WTC11 (cell line): Measurements from ENCODE around the gene COPS7A. TPM values are rescaled to one million over a fixed set of nuclear protein-coding genes. Genes with fewer than 3 reads are reported as not detected.

ENCODE experiments used
- CREM ChIP-seq: sonication (generic); formaldehyde crosslinking; IDR thresholded peaks from 2 replicates; pipeline ENCODE4 v1.8.1; 2022; ENCODE audit warnings: mild to moderate bottlenecking, missing genetic modification reagents, moderate library complexity
- ELF4 ChIP-seq: sonication (generic); formaldehyde crosslinking; IDR thresholded peaks from 2 replicates; pipeline ENCODE4 v1.8.1; 2022; ENCODE audit warnings: low read depth, mild to moderate bottlenecking, moderate library complexity, missing genetic modification reagents
- EMX1 ChIP-seq: fragments of 250-450 bp; sonication (Bioruptor Pico); IDR thresholded peaks from 2 replicates; pipeline ENCODE4 v1.8.0; 2021; ENCODE audit warnings: mild to moderate bottlenecking
- FOXK1 ChIP-seq: sonication (generic); formaldehyde crosslinking; IDR thresholded peaks from 2 replicates; pipeline ENCODE4 v1.8.0; 2022; ENCODE audit warnings: mild to moderate bottlenecking, moderate library complexity, missing genetic modification reagents
- GABPB1 ChIP-seq: sonication (generic); formaldehyde crosslinking; IDR thresholded peaks from 2 replicates; pipeline ENCODE4 v1.8.1; 2023; ENCODE audit warnings: mild to moderate bottlenecking, missing genetic modification reagents
- HMGA2 ChIP-seq: fragments of 250-450 bp; sonication (Bioruptor Pico); IDR thresholded peaks from 2 replicates; pipeline ENCODE4 v1.4.0; 2021; ENCODE audit warnings: mild to moderate bottlenecking, moderate library complexity
- JAZF1 ChIP-seq: fragments of 250-450 bp; sonication (Bioruptor Pico); IDR thresholded peaks from 2 replicates; pipeline ENCODE4 v1.9.0; 2021; ENCODE audit warnings: moderate library complexity, mild to moderate bottlenecking, inconsistent platforms
- JUN ChIP-seq: sonication (generic); formaldehyde crosslinking; IDR thresholded peaks from 2 replicates; pipeline ENCODE4 v1.8.0; 2023; ENCODE audit warnings: mild to moderate bottlenecking, missing genetic modification reagents
- NR1H2 ChIP-seq: sonication (generic); formaldehyde crosslinking; IDR thresholded peaks from 2 replicates; pipeline ENCODE4 v1.9.0; 2021; ENCODE audit warnings: mild to moderate bottlenecking, moderate library complexity, missing genetic modification reagents
- OVOL2 ChIP-seq: fragments of 250-450 bp; sonication (Bioruptor Pico); IDR thresholded peaks from 2 replicates; pipeline ENCODE4 v1.9.0; 2021; ENCODE audit warnings: mild to moderate bottlenecking, borderline replicate concordance
- TEAD1 ChIP-seq: sonication (generic); formaldehyde crosslinking; IDR thresholded peaks from 2 replicates; pipeline ENCODE4 v1.8.0; 2022; ENCODE audit warnings: mild to moderate bottlenecking, missing genetic modification reagents
- ZBTB21 ChIP-seq: sonication (generic); formaldehyde crosslinking; IDR thresholded peaks from 2 replicates; pipeline ENCODE4 v1.8.1; 2023; ENCODE audit warnings: mild to moderate bottlenecking, missing genetic modification reagents, borderline replicate concordance
- ZNF121 ChIP-seq: sonication (generic); formaldehyde crosslinking; IDR thresholded peaks from 2 replicates; pipeline ENCODE4 v1.8.0; 2023; ENCODE audit warnings: missing genetic modification reagents
- ZNF671 ChIP-seq: fragments of 250-450 bp; sonication (Bioruptor Pico); IDR thresholded peaks from 2 replicates; pipeline ENCODE4 v1.8.0; 2021; ENCODE audit warnings: mild to moderate bottlenecking
- total RNA-seq: library from RNA; stranded (reverse); gene quantifications from 3 replicates; pipeline ENCODE4 v1.2.3, GENCODE V29; 2021
- TF ChIP-seq, protein P1 (sequence below): fragments of 250-450 bp; sonication (Bioruptor Pico); IDR thresholded peaks from 2 replicates; pipeline ENCODE4 v1.9.0; 2021; ENCODE audit warnings: mild to moderate bottlenecking
- TF ChIP-seq, protein P2 (sequence below): sonication (generic); formaldehyde crosslinking; IDR thresholded peaks from 2 replicates; pipeline ENCODE4 v1.8.0; 2023; ENCODE audit warnings: mild to moderate bottlenecking, missing genetic modification reagents
- TF ChIP-seq, protein P3 (sequence below): sonication (generic); formaldehyde crosslinking; IDR thresholded peaks from 2 replicates; pipeline ENCODE4 v1.8.0; 2022; ENCODE audit warnings: missing genetic modification reagents
- TF ChIP-seq, protein P4 (sequence below): sonication (generic); formaldehyde crosslinking; IDR thresholded peaks from 2 replicates; pipeline ENCODE4 v1.8.1; 2022; ENCODE audit warnings: missing genetic modification reagents, borderline replicate concordance
- TF ChIP-seq, protein P5 (sequence below): fragments of 250-450 bp; sonication (Bioruptor Pico); IDR thresholded peaks from 2 replicates; pipeline ENCODE4 v1.9.0; 2021; ENCODE audit warnings: moderate library complexity, mild to moderate bottlenecking, inconsistent platforms, borderline replicate concordance
- TF ChIP-seq, protein P6 (sequence below): sonication (generic); formaldehyde crosslinking; IDR thresholded peaks from 2 replicates; pipeline ENCODE4 v1.8.1; 2023; ENCODE audit warnings: mild to moderate bottlenecking, missing genetic modification reagents, moderate library complexity
- TF ChIP-seq, protein P7 (sequence below): sonication (generic); formaldehyde crosslinking; conservative IDR thresholded peaks from 2 replicates; pipeline ENCODE4 v1.8.1; 2022; ENCODE audit warnings: mild to moderate bottlenecking, missing genetic modification reagents
- TF ChIP-seq, protein P8 (sequence below): sonication (generic); formaldehyde crosslinking; IDR thresholded peaks from 2 replicates; pipeline ENCODE4 v1.8.1; 2023; ENCODE audit warnings: mild to moderate bottlenecking, moderate library complexity, missing genetic modification reagents

The COPS7A gene
- total RNA-seq, 1 experiment from 2014 or later, result 41.4 TPM

DNA sequence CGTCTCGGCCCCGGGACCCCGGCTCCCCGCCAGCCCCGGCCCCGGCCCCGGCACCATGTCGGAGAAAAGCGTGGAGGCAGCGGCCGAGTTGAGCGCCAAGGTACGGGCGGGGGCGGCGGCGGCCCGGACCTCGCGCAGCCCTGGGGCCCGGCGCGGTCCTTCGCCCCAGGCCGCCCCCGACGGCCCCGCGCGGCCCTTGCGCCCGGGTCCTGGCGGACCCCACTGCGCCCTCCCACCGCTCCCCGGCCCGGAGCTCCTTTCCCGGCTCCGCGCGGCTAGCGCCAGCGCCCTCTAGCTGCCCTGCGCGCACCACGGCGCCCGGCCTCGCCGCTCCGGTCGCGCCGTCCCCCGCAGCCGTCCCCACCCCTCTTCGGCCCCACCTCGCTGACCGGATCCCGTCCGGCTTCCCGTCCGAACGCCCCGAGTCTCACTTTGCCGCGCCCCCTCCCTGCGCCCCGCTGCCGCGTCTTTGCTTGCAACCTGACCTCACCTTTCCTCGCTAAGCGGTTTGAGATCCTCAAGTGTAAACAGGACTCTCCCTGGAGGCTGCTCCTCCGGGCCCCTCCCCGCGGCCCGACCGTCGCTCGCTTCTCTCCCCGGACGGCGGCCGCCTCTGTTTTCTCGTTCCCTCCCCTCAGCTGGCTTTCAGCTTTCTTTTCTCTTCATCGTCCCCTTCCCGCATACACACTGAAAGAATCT lies 43.0 kb downstream of the COPS7A start (continued):
- TF ChIP-seq, protein P1, sequence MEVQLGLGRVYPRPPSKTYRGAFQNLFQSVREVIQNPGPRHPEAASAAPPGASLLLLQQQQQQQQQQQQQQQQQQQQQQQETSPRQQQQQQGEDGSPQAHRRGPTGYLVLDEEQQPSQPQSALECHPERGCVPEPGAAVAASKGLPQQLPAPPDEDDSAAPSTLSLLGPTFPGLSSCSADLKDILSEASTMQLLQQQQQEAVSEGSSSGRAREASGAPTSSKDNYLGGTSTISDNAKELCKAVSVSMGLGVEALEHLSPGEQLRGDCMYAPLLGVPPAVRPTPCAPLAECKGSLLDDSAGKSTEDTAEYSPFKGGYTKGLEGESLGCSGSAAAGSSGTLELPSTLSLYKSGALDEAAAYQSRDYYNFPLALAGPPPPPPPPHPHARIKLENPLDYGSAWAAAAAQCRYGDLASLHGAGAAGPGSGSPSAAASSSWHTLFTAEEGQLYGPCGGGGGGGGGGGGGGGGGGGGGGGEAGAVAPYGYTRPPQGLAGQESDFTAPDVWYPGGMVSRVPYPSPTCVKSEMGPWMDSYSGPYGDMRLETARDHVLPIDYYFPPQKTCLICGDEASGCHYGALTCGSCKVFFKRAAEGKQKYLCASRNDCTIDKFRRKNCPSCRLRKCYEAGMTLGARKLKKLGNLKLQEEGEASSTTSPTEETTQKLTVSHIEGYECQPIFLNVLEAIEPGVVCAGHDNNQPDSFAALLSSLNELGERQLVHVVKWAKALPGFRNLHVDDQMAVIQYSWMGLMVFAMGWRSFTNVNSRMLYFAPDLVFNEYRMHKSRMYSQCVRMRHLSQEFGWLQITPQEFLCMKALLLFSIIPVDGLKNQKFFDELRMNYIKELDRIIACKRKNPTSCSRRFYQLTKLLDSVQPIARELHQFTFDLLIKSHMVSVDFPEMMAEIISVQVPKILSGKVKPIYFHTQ, result no peak
- TF ChIP-seq EMX1 (CRISPR knock-in tag) (no peak), ZBTB21 (no peak), ZNF671 (no peak), FOXK1 (CRISPR knock-in tag) (no peak), ELF4 (CRISPR knock-in tag) (no peak), ZNF121 (no peak), JAZF1 (CRISPR knock-in tag) (no peak), JUN (0 out of 2 replicates have a peak, but pooled peaks have one; percentile 29), OVOL2 (CRISPR knock-in tag) (no peak), HMGA2 (CRISPR knock-in tag) (no peak), TEAD1 (CRISPR knock-in tag) (peak; percentile 60; the same call in 1 of the 2 replicates), GABPB1 (CRISPR knock-in tag) (no peak), NR1H2 (CRISPR knock-in tag) (no peak), CREM (CRISPR knock-in tag) (no peak)
- TF ChIP-seq, protein P2, sequence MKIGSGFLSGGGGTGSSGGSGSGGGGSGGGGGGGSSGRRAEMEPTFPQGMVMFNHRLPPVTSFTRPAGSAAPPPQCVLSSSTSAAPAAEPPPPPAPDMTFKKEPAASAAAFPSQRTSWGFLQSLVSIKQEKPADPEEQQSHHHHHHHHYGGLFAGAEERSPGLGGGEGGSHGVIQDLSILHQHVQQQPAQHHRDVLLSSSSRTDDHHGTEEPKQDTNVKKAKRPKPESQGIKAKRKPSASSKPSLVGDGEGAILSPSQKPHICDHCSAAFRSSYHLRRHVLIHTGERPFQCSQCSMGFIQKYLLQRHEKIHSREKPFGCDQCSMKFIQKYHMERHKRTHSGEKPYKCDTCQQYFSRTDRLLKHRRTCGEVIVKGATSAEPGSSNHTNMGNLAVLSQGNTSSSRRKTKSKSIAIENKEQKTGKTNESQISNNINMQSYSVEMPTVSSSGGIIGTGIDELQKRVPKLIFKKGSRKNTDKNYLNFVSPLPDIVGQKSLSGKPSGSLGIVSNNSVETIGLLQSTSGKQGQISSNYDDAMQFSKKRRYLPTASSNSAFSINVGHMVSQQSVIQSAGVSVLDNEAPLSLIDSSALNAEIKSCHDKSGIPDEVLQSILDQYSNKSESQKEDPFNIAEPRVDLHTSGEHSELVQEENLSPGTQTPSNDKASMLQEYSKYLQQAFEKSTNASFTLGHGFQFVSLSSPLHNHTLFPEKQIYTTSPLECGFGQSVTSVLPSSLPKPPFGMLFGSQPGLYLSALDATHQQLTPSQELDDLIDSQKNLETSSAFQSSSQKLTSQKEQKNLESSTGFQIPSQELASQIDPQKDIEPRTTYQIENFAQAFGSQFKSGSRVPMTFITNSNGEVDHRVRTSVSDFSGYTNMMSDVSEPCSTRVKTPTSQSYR (CRISPR knock-in tag), result no peak
- TF ChIP-seq, protein P3, sequence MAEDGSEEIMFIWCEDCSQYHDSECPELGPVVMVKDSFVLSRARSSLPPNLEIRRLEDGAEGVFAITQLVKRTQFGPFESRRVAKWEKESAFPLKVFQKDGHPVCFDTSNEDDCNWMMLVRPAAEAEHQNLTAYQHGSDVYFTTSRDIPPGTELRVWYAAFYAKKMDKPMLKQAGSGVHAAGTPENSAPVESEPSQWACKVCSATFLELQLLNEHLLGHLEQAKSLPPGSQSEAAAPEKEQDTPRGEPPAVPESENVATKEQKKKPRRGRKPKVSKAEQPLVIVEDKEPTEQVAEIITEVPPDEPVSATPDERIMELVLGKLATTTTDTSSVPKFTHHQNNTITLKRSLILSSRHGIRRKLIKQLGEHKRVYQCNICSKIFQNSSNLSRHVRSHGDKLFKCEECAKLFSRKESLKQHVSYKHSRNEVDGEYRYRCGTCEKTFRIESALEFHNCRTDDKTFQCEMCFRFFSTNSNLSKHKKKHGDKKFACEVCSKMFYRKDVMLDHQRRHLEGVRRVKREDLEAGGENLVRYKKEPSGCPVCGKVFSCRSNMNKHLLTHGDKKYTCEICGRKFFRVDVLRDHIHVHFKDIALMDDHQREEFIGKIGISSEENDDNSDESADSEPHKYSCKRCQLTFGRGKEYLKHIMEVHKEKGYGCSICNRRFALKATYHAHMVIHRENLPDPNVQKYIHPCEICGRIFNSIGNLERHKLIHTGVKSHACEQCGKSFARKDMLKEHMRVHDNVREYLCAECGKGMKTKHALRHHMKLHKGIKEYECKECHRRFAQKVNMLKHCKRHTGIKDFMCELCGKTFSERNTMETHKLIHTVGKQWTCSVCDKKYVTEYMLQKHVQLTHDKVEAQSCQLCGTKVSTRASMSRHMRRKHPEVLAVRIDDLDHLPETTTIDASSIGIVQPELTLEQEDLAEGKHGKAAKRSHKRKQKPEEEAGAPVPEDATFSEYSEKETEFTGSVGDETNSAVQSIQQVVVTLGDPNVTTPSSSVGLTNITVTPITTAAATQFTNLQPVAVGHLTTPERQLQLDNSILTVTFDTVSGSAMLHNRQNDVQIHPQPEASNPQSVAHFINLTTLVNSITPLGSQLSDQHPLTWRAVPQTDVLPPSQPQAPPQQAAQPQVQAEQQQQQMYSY, result peak; percentile 86
- TF ChIP-seq, protein P4, sequence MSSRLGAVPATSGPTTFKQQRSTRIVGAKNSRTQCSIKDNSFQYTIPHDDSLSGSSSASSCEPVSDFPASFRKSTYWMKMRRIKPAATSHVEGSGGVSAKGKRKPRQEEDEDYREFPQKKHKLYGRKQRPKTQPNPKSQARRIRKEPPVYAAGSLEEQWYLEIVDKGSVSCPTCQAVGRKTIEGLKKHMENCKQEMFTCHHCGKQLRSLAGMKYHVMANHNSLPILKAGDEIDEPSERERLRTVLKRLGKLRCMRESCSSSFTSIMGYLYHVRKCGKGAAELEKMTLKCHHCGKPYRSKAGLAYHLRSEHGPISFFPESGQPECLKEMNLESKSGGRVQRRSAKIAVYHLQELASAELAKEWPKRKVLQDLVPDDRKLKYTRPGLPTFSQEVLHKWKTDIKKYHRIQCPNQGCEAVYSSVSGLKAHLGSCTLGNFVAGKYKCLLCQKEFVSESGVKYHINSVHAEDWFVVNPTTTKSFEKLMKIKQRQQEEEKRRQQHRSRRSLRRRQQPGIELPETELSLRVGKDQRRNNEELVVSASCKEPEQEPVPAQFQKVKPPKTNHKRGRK (CRISPR knock-in tag), result no peak
- TF ChIP-seq, protein P5, sequence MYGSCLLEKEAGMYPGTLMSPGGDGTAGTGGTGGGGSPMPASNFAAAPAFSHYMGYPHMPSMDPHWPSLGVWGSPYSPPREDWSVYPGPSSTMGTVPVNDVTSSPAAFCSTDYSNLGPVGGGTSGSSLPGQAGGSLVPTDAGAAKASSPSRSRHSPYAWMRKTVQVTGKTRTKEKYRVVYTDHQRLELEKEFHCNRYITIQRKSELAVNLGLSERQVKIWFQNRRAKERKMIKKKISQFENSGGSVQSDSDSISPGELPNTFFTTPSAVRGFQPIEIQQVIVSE (CRISPR knock-in tag), result no peak
- TF ChIP-seq, protein P6, sequence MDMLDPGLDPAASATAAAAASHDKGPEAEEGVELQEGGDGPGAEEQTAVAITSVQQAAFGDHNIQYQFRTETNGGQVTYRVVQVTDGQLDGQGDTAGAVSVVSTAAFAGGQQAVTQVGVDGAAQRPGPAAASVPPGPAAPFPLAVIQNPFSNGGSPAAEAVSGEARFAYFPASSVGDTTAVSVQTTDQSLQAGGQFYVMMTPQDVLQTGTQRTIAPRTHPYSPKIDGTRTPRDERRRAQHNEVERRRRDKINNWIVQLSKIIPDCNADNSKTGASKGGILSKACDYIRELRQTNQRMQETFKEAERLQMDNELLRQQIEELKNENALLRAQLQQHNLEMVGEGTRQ (CRISPR knock-in tag), result no peak
- TF ChIP-seq, protein P7, sequence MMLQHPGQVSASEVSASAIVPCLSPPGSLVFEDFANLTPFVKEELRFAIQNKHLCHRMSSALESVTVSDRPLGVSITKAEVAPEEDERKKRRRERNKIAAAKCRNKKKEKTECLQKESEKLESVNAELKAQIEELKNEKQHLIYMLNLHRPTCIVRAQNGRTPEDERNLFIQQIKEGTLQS, result no peak
- TF ChIP-seq, protein P8, sequence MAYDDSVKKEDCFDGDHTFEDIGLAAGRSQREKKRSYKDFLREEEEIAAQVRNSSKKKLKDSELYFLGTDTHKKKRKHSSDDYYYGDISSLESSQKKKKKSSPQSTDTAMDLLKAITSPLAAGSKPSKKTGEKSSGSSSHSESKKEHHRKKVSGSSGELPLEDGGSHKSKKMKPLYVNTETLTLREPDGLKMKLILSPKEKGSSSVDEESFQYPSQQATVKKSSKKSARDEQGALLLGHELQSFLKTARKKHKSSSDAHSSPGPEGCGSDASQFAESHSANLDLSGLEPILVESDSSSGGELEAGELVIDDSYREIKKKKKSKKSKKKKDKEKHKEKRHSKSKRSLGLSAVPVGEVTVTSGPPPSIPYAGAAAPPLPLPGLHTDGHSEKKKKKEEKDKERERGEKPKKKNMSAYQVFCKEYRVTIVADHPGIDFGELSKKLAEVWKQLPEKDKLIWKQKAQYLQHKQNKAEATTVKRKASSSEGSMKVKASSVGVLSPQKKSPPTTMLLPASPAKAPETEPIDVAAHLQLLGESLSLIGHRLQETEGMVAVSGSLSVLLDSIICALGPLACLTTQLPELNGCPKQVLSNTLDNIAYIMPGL (CRISPR knock-in tag), result peak; percentile 80; the same call in 1 of the 2 replicates
